Pons (tissue), 1 donor: Measurements from ENCODE around the gene SLC35B4.

Source experiments
- DNase-seq: peaks from one replicate; pipeline ENCODE4 v3.0.0-alpha.2; 2016; ENCODE audit warnings: low spot score

SLC35B4 gene

DNA sequence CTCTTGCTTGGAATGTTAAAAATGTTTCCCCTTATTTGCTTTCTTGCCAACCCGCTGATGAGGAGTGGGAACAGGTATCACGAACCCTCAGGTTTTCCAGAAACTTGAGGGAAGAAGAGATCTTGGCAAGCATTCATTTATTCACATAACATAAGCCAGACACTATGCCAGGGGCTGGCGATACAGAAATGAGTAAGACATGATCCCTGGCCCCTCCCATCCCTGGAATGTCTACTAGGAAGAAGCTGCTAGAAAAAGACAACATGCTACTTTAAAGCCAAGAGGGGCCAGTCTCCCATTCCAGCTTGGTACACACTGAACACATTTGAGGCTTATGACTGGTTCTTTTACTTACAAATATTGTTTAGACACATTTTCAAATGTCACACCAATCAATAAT lies 26.4 kb downstream of the SLC35B4 start:
- no peak for DNase-seq

- DNase-seq: no peak
Measured at GRCh38 chr7:134289841-134290240, 26.9 kb downstream of the SLC35B4 start.

DNA sequence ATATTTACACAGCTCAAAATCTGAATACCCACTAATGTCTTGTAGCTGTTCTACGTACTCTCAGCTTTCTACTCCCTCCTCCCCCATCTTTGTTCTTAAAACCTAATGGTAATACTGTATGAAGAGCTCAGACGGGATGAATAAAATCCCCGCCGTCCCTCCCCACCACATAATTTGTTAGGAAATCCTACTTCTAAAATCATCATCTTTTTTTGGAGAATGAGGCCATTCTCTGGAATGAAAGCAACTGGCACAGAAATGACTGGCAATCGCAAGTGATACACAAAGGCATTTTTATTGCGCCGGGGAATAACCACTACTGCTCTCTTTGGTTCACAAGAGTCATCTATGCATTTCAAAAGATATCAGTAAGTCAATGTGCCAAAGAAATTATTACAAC lies 27.3 kb downstream of the SLC35B4 start:
- DNase-seq: peak; percentile 64

GRCh38 chr7:134287916-134288659 lies 28.6 kb downstream of the SLC35B4 start:
- no peak for DNase-seq

- no peak for DNase-seq
Measured at GRCh38 chr7:134284952-134285351, 31.8 kb downstream of the SLC35B4 start.

GRCh38 chr7:134284011-134284410 lies 32.7 kb downstream of the SLC35B4 start:
- DNase-seq: no peak

DNA sequence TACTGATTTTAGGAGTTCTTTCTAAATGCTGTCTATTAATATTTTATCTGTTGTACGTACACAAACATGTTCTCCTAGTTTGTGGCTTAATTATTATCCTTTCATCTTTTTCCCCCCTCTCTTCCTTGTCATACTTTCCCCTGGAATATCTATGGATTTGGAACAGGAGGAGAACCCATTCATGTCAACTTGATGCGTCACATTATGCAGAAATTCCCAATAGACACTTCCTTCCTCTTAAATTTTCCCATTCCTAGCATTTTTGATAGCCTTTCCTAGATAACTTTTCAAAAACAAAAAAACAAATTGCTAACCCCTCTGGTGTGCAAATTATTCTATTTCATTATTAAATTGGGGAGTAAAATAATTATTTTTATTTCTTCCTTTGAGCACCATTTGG lies 36.2 kb downstream of the SLC35B4 start:
- no peak for DNase-seq

- DNase-seq: no peak
Measured at GRCh38 chr7:134279898-134280297, 36.8 kb downstream of the SLC35B4 start.

GRCh38 chr7:134279336-134279735 lies 37.4 kb downstream of the SLC35B4 start:
- no peak for DNase-seq

DNA sequence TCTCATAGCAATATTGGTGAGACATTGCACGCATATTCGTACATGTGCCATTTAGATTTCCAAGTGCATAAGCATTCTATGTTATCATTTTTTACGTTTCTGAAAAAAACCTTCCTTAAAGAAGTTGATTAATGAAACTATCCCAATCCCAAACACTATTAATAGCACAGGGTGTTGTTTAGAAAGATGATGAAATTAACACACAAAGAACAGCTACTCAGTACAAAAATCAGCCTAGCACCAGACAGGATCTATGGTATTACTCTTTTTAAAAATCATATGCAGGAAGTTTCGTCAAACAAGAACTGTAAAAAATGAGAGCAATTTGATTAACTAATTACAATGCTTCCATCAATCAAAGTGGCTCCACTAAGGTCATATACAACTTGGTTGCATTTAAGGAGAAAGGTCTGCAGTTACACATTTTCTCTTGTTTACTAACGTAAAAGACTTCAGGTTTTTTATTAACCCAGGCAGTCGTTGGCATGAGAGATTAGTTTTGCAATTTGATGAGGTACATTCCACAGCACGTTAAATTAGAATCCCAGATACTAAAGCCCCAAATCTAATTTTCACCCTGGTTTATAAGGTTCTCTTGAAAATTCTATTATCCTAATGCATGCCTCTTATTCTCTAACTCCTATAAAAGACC lies 38.1 kb downstream of the SLC35B4 start:
- no peak for DNase-seq

DNA sequence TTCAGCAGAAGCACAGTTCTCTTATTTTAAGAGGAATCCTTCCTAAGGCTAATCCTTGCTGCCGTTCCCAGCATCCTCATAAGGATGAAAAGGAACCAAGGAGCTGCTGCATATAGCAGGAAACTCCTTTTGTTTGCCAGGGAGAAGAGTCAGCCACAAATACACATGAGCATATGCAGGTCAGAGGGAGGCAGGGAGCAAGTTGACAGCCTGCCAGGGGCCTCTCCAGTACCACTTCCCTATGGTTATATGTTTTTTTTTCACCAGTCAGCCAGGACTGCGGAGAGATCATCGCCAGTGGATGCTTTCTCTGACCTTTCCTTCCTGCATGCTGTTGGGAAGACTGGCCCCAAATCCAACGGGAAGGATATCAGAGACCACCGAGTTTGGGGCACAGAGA lies 39.8 kb downstream of the SLC35B4 start:
- no peak for DNase-seq

DNA sequence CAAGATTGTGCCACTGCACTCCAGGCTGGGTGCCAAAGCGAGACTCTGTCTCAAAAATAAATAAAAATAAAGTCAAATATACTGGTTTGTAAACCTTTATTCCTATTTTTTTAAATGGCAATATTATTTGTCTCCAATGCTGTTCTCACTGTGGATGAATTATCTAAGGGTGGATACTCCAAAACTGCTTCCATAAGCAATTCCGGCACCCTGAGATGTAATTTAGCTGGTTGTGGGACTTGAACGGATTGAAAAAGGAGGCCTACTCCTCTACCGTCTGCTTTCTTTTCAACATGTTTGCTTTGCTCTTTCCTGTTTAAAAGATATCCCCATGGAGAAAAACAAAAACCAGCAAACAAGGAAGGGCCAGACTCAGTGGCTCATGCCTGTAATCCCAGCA lies 54.4 kb downstream of the SLC35B4 start:
- DNase-seq: no peak

DNA sequence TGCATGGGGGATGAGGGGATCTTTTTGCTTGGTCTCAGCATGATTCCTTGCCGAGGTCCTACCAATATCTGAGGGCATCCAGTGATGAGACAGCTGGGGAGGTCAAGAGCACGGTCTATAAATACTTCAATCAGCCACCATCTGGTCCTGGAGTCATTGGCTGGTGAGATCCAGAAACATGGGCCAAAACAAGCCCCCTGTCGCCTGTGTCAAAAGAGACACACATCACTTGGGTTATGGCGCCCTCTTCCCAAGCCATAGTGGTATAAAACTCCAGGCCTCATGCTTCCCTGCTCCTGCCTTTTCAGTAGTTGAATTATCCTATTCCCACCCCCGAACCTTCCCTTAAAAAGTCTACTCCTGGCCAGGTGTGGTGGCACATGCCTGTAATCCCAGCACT lies 60.9 kb downstream of the SLC35B4 start:
- no peak for DNase-seq

DNA sequence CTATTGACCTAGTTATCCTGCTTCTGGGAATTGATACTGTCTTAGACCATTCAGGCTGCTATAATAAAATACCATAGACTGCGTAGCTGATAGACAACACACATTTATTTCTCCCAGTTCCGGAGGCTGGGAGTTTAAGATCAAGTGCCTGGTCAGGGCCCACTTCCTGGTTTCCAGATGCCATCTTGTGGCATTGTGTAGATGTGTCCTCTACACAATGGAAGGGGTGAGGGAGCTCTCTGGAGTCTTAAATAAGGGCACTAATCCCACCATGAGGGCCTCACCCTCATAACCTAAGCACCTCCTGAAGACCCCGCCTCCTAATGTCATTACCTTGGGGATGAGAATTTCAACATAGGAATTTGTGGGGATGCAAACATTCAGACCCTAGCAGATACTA lies 62.4 kb downstream of the SLC35B4 start:
- DNase-seq: no peak

DNA sequence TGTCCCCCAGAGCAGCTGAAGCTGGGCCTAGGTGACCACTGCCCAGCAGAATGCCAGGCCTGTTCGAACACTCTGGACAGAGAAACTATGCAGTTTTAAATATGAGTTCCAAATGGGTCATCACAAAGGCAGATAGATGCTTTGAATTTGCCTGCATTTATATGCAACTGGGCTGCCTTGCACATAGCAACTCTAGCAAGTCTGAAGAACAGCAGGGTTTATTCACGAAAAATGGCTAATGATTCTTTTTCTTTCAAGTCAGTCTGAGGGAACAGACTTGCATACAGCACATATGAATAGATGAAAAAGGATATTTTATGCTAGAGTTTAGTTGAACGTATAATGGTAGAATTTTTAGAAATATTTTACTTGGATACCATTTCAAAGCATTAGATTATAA lies 68.5 kb downstream of the SLC35B4 start:
- no peak for DNase-seq

DNA sequence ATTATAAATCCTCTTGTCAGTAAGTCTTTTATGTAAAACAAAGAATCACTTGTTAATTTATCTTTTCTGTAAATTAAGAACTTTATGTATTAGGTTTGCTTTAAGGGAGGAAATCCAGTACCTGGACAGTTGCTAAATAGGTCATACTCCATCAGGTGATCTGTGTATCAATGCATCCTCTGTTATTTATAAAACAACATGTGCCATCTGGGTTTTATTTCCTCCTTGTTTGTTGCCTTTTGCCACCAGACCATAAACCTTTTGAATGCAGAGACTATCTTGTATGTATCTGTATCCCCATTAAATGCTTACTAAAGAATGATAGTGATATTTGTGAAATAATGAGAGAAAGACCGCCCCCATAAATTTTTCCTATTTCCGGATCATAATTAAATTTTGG lies 70.0 kb downstream of the SLC35B4 start:
- DNase-seq: no peak

DNA sequence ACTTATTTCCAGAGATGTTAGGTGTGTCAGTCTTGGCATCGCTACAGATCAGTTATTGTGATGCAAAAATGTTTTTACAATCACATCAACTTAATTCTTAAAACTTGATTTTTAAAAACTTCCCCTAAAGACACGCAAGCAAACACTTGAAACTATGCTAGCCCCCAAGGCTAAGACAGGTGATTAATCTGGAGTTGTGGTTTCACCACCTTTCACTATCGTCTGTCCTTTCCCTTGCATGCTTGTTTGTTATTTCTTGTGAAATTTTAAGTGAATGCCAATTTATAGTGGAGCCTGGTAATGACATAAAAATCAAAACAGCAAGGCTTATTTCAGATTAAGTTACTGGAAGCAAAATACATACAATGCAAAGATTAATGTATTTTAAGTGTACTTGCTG lies 70.4 kb downstream of the SLC35B4 start:
- DNase-seq: no peak

DNA sequence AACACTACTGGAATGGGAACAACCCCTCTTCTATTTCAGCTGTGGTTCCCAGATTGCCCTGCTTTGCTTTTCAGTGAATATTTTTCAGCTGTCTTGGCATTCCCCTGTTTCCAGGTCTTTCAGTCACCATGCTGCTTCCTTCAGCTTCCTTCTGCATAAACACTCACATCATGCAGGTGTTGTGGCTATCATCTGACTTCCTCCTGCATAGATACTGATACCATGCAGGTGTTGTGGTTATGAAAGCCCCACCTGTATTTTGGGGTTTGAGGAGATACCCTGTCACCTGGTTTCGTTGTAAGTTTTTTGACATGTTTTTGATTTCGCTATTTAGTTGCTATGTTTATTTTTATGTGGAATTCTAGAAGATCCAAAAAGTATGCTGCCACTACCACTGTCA lies 71.5 kb downstream of the SLC35B4 start:
- no peak for DNase-seq
